GM19240 (cell line): ENCODE measurements around the gene CUL7.

ENCODE experiments used
- DNase-seq: peaks from one replicate; pipeline ENCODE4 v3.0.0; 2011; ENCODE audit warnings: low spot score; ENCODE audit not compliant: insufficient read length

CUL7 gene

GRCh38 chr6:43077333-43077809, 23.7 kb upstream of the CUL7 start:
- DNase-seq, result no peak

- no peak for DNase-seq
Measured at GRCh38 chr6:43076464-43077332, 23.0 kb upstream of the CUL7 start.

- no peak for DNase-seq
Measured at GRCh38 chr6:43075670-43076463, 22.2 kb upstream of the CUL7 start, which contains the start of gene PTK7. Gene PTK7, plus strand, starts transcription at chr6:43076314. Its CDS starts 175 bp downstream, at chr6:43076489.

GRCh38 chr6:43074847-43075669, 21.4 kb upstream of the CUL7 start:
- no peak for DNase-seq

- DNase-seq, result peak; percentile 71
Measured at GRCh38 chr6:43070028-43070632, 16.5 kb upstream of the CUL7 start.

GRCh38 chr6:43062818-43063217, 9.2 kb upstream of the CUL7 start:
- no peak for DNase-seq

GRCh38 chr6:43061861-43062260, 8.2 kb upstream of the CUL7 start:
- no peak for DNase-seq

GRCh38 chr6:43060755-43061633, 7.3 kb upstream of the CUL7 start:
- no peak for DNase-seq

- no peak for DNase-seq
Measured at GRCh38 chr6:43060034-43060754, 6.5 kb upstream of the CUL7 start.

GRCh38 chr6:43059168-43060033, 5.8 kb upstream of the CUL7 start, which contains the start of the genes KLC4 and MRPL2:
Gene KLC4, plus strand, starts transcription at chr6:43059631. Its CDS starts 1,705 bp downstream, at chr6:43061336.
Gene MRPL2, minus strand, starts transcription at chr6:43059434. Its CDS starts 53 bp downstream, at chr6:43059381.
- DNase-seq, result peak; percentile 99

- DNase-seq, result no peak
Measured at GRCh38 chr6:43058531-43058930, 4.9 kb upstream of the CUL7 start.

GRCh38 chr6:43055966-43056365, 2.3 kb upstream of the CUL7 start:
- no peak for DNase-seq

- no peak for DNase-seq
Measured at GRCh38 chr6:43054206-43054943, 724 bp upstream of the CUL7 start.

GRCh38 chr6:43052842-43053544, 658 bp downstream of the CUL7 start:
- DNase-seq, result no peak

- no peak for DNase-seq
Measured at GRCh38 chr6:43052225-43052841, 1.3 kb downstream of the CUL7 start.

GRCh38 chr6:43050981-43051380, 2.7 kb downstream of the CUL7 start:
- DNase-seq, result no peak
